ENCODE measurements around the gene OLFM2. TPM values are rescaled to one million over a fixed set of nuclear protein-coding genes. Genes with fewer than 3 reads are reported as not detected.
"Not testable (repeated sequence)": the region's sequence is repeated elsewhere in the genome, so short reads cannot be mapped to it uniquely, and the experiment has no call there.

The OLFM2 gene
- 30.2 TPM for polyA plus RNA-seq (ENCODE audit: insufficient read length)

GRCh38 chr19:9936326-9937000 lies at the start of gene OLFM2:
Gene OLFM2, minus strand, starts transcription at chr19:9936515. Its CDS starts 149 bp downstream, at chr19:9936366.
- no peak for DNase-seq

DNA sequence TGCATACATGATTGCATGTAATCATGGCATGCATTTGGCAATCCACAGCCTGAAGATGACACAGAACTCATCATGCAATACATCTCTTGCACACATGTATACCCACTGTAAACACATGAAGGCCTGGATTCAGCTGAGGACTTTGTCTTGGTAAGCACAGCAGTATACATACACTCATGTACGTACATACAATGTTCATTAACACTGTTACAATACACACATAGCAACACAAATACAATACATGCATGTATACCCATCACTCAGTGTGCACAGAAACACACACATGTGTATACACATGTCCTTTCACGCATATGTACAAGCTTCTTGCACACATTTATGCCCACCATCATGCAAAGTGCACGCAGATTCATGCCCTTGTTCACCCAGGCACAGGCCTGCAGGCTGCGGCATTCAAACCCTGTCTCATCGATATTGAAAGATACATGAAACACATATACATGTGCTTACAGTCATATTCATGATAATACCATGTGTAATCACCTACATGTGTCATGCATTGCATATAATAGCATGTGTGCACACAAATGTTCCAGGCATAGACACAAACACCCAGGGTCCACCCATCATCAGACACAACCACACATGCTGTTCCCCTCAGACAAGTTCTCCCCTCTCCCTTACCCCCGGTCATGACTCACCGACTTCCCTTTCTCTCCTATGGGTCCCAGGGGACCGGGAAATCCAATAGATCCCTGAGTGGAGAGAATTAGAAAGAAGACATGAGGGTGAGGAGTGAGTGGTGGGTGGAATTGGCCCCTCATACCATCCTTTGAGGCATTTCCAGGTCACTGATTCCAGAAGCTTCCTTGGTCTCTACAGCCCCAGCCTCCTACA lies 45.3 kb upstream of the OLFM2 start:
- DNase-seq: no peak

GRCh38 chr19:9972103-9972502 lies 35.8 kb upstream of the OLFM2 start:
- DNase-seq: no peak

DNA sequence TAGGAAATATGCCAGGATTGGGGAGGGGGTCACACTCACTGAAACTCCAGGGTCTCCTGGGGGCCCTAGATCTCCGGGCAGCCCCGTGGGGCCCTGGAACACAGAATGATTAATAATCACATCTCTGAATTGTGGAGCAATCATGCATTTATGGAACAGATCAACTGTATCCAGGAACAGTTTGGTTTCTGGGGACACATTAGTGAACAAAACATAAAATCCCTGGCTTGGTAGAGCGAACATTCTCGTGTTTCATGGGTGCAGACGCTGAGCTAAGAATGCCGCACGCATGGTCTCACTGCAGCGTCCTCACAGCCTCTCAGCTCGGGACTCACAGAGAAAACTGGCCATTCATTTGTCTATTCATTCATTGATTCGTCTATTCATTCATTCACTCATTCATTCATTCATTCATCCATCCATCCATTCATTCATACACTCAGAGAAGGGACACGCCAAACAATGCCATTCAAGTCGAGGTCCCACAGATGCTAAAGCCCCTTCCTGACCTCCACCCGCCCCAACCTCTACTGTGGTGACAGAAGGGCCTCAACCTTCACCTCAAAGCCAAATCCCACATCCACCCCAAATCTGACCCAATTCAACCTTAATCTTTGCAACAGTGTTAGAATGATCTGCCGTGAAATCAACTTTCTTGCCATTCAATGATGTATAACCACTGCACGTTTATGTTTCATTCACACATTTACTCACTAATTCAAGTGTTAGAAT lies 35.0 kb upstream of the OLFM2 start:
- DNase-seq: peak; percentile 26

- DNase-seq: no peak
Measured at GRCh38 chr19:9970481-9970880, 34.2 kb upstream of the OLFM2 start.

DNA sequence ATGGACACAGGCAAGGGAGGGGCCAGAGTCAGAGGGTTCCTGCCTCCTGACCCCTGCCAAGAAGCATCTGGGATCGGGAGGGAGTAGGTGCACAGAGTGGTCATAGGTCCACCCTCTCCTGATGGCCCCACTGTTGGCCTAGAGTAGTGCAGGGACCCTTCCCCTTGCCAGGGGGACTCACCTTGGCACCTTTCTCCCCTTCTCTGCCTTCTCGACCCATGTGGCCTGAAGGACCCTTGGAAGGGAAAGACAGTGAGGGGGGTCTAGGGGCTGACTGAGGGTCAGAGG lies 33.3 kb upstream of the OLFM2 start:
- DNase-seq: no peak

- DNase-seq: no peak
Measured at GRCh38 chr19:9968820-9969687, 32.7 kb upstream of the OLFM2 start.

- DNase-seq: no peak
Measured at GRCh38 chr19:9967326-9967725, 31.0 kb upstream of the OLFM2 start.

DNA sequence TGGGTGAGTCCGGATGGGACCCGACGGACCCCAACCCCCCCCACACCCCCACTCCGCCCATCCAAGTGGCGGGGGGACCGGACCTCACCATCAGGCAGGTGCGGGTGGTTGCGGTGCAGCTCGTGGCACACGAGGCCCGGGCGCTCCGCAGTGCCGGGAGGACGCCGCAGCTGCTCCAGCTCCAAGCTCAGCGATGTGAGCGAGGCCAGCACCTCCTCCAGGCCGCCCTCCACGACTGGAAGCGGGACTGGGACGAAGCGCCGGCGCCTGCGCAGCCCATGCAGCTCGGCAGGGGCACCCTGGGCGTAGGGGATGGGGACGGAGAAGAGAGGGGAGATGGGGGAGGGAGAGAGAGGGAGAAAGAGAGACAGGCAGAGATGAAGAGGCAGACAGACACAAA lies 30.1 kb upstream of the OLFM2 start:
- DNase-seq: no peak

- no peak for DNase-seq
Measured at GRCh38 chr19:9966024-9966423, 29.7 kb upstream of the OLFM2 start.

DNA sequence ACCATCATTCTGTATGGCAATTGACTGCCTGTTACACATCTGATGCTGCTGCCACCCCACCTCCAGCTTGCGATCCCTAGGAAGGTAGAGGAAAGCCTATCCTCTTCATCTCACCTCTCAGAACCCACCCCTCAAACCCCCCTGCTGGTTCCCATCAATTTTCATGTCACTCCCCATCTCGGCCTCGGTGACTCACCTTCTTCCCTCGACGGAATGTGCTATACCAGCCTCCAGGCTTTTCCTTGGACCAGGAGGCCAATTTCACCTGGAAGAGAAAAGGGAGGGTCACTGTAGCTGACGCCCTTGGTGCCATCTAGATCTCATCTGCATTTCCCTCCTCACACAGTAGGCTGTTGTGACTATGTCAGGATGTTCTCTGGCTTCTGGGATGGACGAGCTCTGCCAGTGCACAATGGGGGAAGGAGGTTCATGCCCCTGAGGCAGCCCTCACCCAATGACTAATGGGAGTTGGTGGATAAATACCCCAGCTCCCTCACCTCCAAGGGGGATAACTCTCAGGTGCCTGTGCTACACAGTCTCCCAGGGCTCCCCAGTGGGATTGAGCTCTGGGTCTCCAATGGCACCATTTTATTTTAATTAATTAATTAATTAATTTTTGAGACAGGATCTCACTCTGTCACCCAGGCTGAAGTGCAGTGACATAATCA lies 26.4 kb upstream of the OLFM2 start:
- DNase-seq: no peak

DNA sequence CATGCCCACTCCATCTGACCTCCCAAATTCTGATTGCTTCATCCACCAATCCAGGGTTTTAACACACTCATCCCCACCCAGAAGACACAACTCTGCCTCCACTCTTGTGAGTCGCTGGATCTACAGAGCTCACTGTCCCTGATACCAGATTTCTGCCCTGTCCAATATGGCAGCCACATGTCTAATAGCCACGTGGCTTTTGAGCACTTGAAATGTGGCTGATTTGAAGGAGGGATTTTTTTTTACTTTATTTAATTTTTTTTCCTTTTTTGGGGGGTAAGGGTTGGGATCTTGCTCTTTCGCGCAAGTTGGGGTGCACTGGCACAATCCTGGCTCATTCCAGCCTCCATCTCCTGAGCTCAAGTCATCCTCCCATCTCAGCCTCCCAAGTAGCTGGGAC lies 24.8 kb upstream of the OLFM2 start:
- no peak for DNase-seq

DNA sequence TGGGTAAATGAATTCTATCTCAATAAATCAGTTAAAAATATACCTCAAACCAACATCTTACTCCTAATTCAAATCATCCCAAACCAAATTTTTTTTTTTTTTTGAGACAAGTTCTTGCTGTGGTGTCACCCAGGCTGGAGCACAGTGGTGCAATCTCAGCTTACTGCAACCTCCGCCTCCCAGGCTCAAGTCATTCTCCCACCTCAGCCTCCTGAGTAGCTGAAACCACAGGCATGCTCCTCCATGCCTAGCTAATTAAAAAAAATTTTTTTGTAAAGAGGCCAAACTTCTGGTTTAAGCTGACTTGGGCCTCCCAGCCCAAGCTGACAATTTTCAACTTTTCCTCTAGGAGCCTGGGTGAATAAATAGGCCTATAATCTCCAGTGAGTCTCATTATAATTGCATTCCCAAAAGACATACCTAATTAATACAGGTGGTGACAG lies 22.1 kb upstream of the OLFM2 start:
- DNase-seq: no peak

DNA sequence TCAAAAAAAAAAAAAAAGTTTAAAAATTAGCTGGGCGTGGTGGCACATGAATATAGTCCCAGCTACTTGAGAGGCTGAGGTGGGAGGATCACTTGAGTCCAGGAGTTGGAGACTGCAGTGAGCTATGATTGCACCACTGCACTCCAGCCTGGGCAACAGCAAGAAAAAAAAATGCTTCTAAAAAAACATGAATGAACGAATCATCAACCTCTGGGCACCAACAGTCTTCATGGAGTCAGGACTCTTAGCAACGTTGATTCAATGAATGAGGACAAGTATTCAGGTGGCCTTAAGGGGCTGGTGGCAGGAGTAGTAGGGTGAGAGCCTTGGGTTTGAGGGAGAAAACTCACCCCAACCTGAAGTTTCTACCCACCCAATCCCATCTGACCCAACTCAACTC lies 20.6 kb upstream of the OLFM2 start:
- DNase-seq: no peak

DNA sequence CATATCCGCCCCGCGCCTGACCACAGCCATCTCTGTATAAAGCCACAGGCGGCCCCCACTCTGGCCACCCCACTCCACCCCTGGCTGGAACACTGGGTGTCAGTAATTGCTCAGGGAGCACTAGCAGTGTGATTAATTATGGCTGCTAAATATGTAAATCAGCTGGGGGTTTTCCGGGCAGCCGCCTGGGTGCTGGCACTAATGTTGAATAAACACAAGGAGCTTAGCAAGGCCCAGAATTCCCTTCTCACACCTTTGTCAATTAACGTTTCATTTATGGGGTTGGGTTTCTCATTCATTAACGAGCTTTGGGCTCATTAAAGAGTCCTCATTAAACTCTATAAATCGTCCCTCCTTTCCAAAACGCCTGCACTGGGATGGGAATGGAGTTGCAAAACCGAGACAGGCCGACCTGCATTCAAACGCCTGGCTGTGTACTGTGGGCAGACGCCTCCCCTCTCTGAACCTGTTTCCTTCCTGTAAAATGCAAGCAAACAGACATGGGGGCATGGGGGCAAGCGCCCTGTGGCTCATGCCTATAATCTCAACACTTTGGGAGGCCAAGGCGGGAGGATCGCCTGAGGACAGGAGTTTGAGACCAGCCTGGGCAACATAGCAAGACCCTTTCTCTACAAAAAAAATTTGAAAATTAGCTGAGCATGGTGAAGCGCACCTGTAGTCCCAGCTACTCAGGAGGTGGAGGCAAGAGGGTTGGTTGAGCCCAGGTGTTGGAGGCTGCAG lies 17.7 kb upstream of the OLFM2 start:
- no peak for DNase-seq

DNA sequence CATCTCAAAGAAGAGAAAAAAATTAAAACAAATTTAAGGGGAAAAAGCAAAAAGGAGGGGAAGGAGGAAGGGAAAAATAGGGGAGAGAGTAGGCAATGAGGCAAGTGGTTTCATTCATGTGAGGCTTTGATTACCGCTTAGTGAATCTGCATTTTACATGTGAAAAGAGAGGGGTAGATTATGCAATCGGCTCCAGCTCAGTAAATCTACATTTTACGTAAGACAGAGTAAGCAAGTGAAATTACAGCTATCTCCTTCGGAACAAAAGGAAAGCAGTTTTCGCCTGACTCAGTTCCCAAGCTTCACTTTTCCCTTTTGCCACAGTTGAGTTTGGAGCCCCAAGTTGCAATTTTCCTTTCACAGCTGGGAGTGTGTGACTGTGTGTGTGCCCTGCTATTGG lies 16.0 kb upstream of the OLFM2 start:
- DNase-seq: no peak

- no peak for DNase-seq
Measured at GRCh38 chr19:9947441-9947840, 11.1 kb upstream of the OLFM2 start.

GRCh38 chr19:9946528-9947125 lies 10.3 kb upstream of the OLFM2 start:
- not testable (repeated sequence) for DNase-seq

DNA sequence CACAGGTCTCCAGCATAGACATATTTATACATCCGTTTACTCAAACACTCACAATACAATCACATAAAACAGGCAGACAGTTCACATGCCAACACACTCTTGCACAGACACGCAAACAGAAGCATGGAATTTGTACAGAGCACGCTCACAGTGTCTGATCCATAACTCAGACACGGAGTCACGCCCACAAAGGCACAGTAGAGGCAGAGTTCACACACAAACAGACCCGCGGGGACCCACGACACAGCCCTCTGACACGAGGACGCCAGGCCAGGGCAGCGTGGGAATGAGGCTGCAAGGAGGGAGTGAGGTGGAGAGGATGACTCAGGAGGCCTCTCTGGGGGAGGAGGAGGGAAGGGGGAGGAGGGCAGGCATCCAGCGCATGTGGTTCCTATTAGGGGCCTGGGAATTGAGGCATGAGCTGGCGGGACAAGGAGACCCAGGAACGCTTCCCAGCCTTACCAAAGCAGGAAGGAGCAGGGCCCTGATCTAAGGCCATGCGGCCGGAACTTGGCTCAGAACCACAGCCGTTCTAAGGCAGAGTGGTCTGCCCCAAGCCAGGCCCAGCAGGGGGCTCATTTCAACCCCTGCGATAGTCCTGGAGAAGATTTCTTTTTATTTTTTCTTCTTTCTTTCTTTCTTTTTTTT lies 9.1 kb upstream of the OLFM2 start:
- DNase-seq: peak; percentile 95

GRCh38 chr19:9943744-9944143 lies 7.4 kb upstream of the OLFM2 start:
- DNase-seq: no peak
